Activated CD4-positive, alpha-beta T cell treated with anti-CD3 and anti-CD28 coated beads for 36 hours (primary cell): ENCODE measurements around the gene CCDC8. TPM values are rescaled to one million over a fixed set of nuclear protein-coding genes. Genes with fewer than 3 reads are reported as not detected.
A peak's percentile ranks its signal among the peaks of the same experiment; 100 is the strongest.
"Not testable (repeated sequence)": the region's sequence is repeated elsewhere in the genome, so short reads cannot be mapped to it uniquely, and the experiment has no call there.

Source experiments
- ATAC-seq: fragments of 200-7000 bp; cut with Tn5 transposase; one replicate; pipeline ENCODE4 v1.10.0; 2021; ENCODE audit warnings: mild to moderate bottlenecking, moderate library complexity
- CTCF ChIA-PET: fragments of 350-600 bp; sonication (Branson Sonifier 250); formaldehyde crosslinking; loops from one replicate; lab custom pipeline; 2021; ENCODE audit warnings: antibody characterized with exemption; lab: Charles Lee
- POLR2A ChIA-PET: fragments of 350-600 bp; sonication (Branson Sonifier 250); formaldehyde crosslinking; loops from one replicate; lab custom pipeline; 2021; ENCODE audit warnings: antibody characterized with exemption, inconsistent platforms; lab: Charles Lee
- DNase-seq: peaks from one replicate; pipeline ENCODE4 v3.0.0-alpha.2; 2020
- H3K27ac Mint-ChIP-seq: one replicate; pipeline ENCODE4 v1.8.0; 2021; ENCODE audit warnings: mixed read lengths
- H3K27me3 Mint-ChIP-seq: one replicate; pipeline ENCODE4 v1.8.0; 2021; ENCODE audit warnings: mixed read lengths
- H3K36me3 Mint-ChIP-seq: one replicate; pipeline ENCODE4 v1.8.0; 2021; ENCODE audit warnings: low read depth, mixed read lengths
- H3K4me1 Mint-ChIP-seq: one replicate; pipeline ENCODE4 v1.8.0; 2021; ENCODE audit warnings: mixed read lengths
- H3K4me3 Mint-ChIP-seq: one replicate; pipeline ENCODE4 v1.8.0; 2021; ENCODE audit warnings: mild to moderate bottlenecking, moderate library complexity, mixed read lengths
- H3K9me3 Mint-ChIP-seq: one replicate; pipeline ENCODE4 v1.8.0; 2021; ENCODE audit warnings: low read depth, mixed read lengths
- intact Hi-C, 2 experiments: fragments of 100-400 bp; cut with DNase I in 1 of 2; cut with micrococcal nuclease in 1 of 2; formaldehyde crosslinking; loops; one replicate each; pipeline versions ENCODE4 v1.14.2 to v1.15.1; 2022 to 2024; cut with DNase I, micrococcal nuclease
- total RNA-seq, 2 experiments: library from RNA; stranded (reverse); gene quantifications; one replicate each; pipeline ENCODE4 v1.2.3, GENCODE V29; 2021

The CCDC8 gene
- total RNA-seq, 2 experiments from 2014 or later = not detected

GRCh38 chr19:46427518-46428045, 14.2 kb upstream of the CCDC8 start:
- no peak overlapping the region for H3K4me3 Mint-ChIP-seq

GRCh38 chr19:46426506-46427162, 13.3 kb upstream of the CCDC8 start:
- Mint-ChIP-seq H3K4me3 (peak overlapping the region; percentile 57), H3K9me3 (no peaks in the 10 kb centered on the region), H3K27me3 (peaks cover 73% of the 10 kb centered on the region), H3K36me3 (no peaks in the 10 kb centered on the region), H3K4me1 (peaks cover 27% of the 10 kb centered on the region), H3K27ac (no peak overlapping the region)
- intact Hi-C loops = loop anchor here in 1 of 2 experiments (2.0 kb wide), 2 partner anchors 40 to 312 kb away; no protein-coding TSS in a partner anchor
- ChIA-PET POLR2A (interaction anchor here (0.6 kb wide), 1 partner anchor 77 kb away, joined by 7 read pairs; no protein-coding TSS in a partner anchor), CTCF (interaction anchor here (0.6 to 1.2 kb wide), 4 partner anchors 32 to 1620 kb away, joined by 3 read pairs; no protein-coding TSS in a partner anchor)
- ATAC-seq (peak; percentile 79), DNase-seq (peak; percentile 76)

More at GRCh38 chr19:46427518-46428045, 14.2 kb upstream of the CCDC8 start:
- H3K27ac Mint-ChIP-seq = no peak overlapping the region
- ATAC-seq (no peak), DNase-seq (no peak)
- no peaks in the 10 kb centered on the region for H3K9me3 Mint-ChIP-seq
- H3K27me3 Mint-ChIP-seq = peaks cover 75% of the 10 kb centered on the region
- POLR2A ChIA-PET = interaction anchor here (0.6 kb wide), 1 partner anchor 78 kb away, joined by 7 read pairs; no protein-coding TSS in a partner anchor
- peaks cover 27% of the 10 kb centered on the region for H3K4me1 Mint-ChIP-seq
- CTCF ChIA-PET = interaction anchor here (0.6 to 1.2 kb wide), 2 partner anchors 33 to 315 kb away, joined by 3 read pairs; no protein-coding TSS in a partner anchor
- intact Hi-C loops = loop anchor here in 1 of 2 experiments (2.0 kb wide), 2 partner anchors 39 to 313 kb away; no protein-coding TSS in a partner anchor
- H3K36me3 Mint-ChIP-seq = no peaks in the 10 kb centered on the region

- DNase-seq (no peak), ATAC-seq (no peak)
- intact Hi-C loops = loop anchor here in 1 of 2 experiments (2.0 kb wide), 2 partner anchors 41 to 311 kb away; no protein-coding TSS in a partner anchor
- ChIA-PET CTCF (interaction anchor here (0.6 to 1.2 kb wide), 2 partner anchors 31 to 344 kb away, joined by 3 read pairs; no protein-coding TSS in a partner anchor), POLR2A (no interaction called here)
- H3K36me3 Mint-ChIP-seq = no peaks in the 10 kb centered on the region
- H3K4me1 Mint-ChIP-seq = peaks cover 27% of the 10 kb centered on the region
- peaks cover 70% of the 10 kb centered on the region for H3K27me3 Mint-ChIP-seq
- H3K9me3 Mint-ChIP-seq = no peaks in the 10 kb centered on the region
- H3K27ac Mint-ChIP-seq = no peak overlapping the region
- peak overlapping the region; percentile 57 for H3K4me3 Mint-ChIP-seq
These were observed 12.7 kb upstream of the CCDC8 start for GRCh38 chr19:46426035-46426505.

- no peak for ATAC-seq
- peaks cover 52% of the 10 kb centered on the region for H3K27me3 Mint-ChIP-seq
- ChIA-PET POLR2A (interaction anchor here (0.6 kb wide), 2 partner anchors 27 to 116 kb away, joined by 5 to 10 read pairs; no protein-coding TSS in a partner anchor), CTCF (interaction anchor here (0.7 to 1.4 kb wide), 2 partner anchors 21 to 1915 kb away, joined by 3 read pairs; no protein-coding TSS in a partner anchor)
- H3K27ac Mint-ChIP-seq = no peak overlapping the region
- no peak overlapping the region for H3K4me3 Mint-ChIP-seq
- no peak for DNase-seq
- no peaks in the 10 kb centered on the region for H3K9me3 Mint-ChIP-seq
- intact Hi-C loops = no loop called here
- H3K36me3 Mint-ChIP-seq = no peaks in the 10 kb centered on the region
- peaks cover 19% of the 10 kb centered on the region for H3K4me1 Mint-ChIP-seq
These were observed 9.8 kb upstream of the CCDC8 start for GRCh38 chr19:46423188-46423587.

- ChIA-PET CTCF (interaction anchor here (0.6 kb wide), 1 partner anchor 66 kb away, joined by 3 read pairs; no protein-coding TSS in a partner anchor), POLR2A (no interaction called here)
- no peak overlapping the region for H3K27ac Mint-ChIP-seq
- H3K27me3 Mint-ChIP-seq = peaks cover 44% of the 10 kb centered on the region
- no peak for ATAC-seq
- H3K4me1 Mint-ChIP-seq = peaks cover 13% of the 10 kb centered on the region
- no peak for DNase-seq
- no peak overlapping the region for H3K4me3 Mint-ChIP-seq
- intact Hi-C loops = no loop called here
- no peaks in the 10 kb centered on the region for H3K9me3 Mint-ChIP-seq
- H3K36me3 Mint-ChIP-seq = no peaks in the 10 kb centered on the region
These were observed 9.0 kb upstream of the CCDC8 start for GRCh38 chr19:46422344-46422743.

GRCh38 chr19:46420056-46420455, 6.7 kb upstream of the CCDC8 start:
- H3K4me3 Mint-ChIP-seq = no peak overlapping the region
- H3K27ac Mint-ChIP-seq = no peak overlapping the region
- DNase-seq (no peak), ATAC-seq (no peak)
- H3K9me3 Mint-ChIP-seq = no peaks in the 10 kb centered on the region
- CTCF ChIA-PET = interaction anchor here (0.6 kb wide), 1 partner anchor 449 kb away, joined by 3 read pairs; no protein-coding TSS in a partner anchor
- POLR2A ChIA-PET = interaction anchor here (0.6 kb wide), 1 partner anchor 1409 kb away, joined by 5 read pairs; no protein-coding TSS in a partner anchor
- peaks cover 3% of the 10 kb centered on the region for H3K4me1 Mint-ChIP-seq
- H3K27me3 Mint-ChIP-seq = peaks cover 42% of the 10 kb centered on the region
- no peaks in the 10 kb centered on the region for H3K36me3 Mint-ChIP-seq
- intact Hi-C loops = no loop called here

GRCh38 chr19:46415804-46416709, 2.7 kb upstream of the CCDC8 start:
- CTCF ChIA-PET, H3K4me3 Mint-ChIP-seq, POLR2A ChIA-PET, intact Hi-C loops, H3K9me3 Mint-ChIP-seq, H3K27ac Mint-ChIP-seq, H3K36me3 Mint-ChIP-seq, H3K4me1 Mint-ChIP-seq: not testable (repeated sequence)
- ATAC-seq (peak; percentile 23), DNase-seq (peak; percentile 49)
- H3K27me3 Mint-ChIP-seq = peaks cover 51% of the 10 kb centered on the region

GRCh38 chr19:46414899-46415298, 1.5 kb upstream of the CCDC8 start:
- DNase-seq, intact Hi-C loops, H3K9me3 Mint-ChIP-seq, H3K27ac Mint-ChIP-seq, POLR2A ChIA-PET, CTCF ChIA-PET, H3K4me3 Mint-ChIP-seq, H3K36me3 Mint-ChIP-seq, H3K4me1 Mint-ChIP-seq, ATAC-seq: not testable (repeated sequence)
- peaks cover 55% of the 10 kb centered on the region for H3K27me3 Mint-ChIP-seq

- ATAC-seq (no peak), DNase-seq (no peak)
- Mint-ChIP-seq H3K27me3 (peaks cover 60% of the 10 kb centered on the region), H3K9me3 (no peaks in the 10 kb centered on the region), H3K4me3 (no peak overlapping the region), H3K36me3 (no peaks in the 10 kb centered on the region), H3K4me1 (peaks cover 7% of the 10 kb centered on the region), H3K27ac (no peak overlapping the region)
- CTCF ChIA-PET = no interaction called here
- POLR2A ChIA-PET = no interaction called here
- intact Hi-C loops = no loop called here
These were observed 608 bp downstream of the CCDC8 start for GRCh38 chr19:46412650-46413261.

- peaks cover 7% of the 10 kb centered on the region for H3K4me1 Mint-ChIP-seq
These were observed 1.3 kb downstream of the CCDC8 start for GRCh38 chr19:46411925-46412649.

More at GRCh38 chr19:46411925-46412649, 1.3 kb downstream of the CCDC8 start:
- H3K27ac Mint-ChIP-seq = no peak overlapping the region
- H3K36me3 Mint-ChIP-seq = no peaks in the 10 kb centered on the region
- no peaks in the 10 kb centered on the region for H3K9me3 Mint-ChIP-seq
- DNase-seq (no peak), ATAC-seq (no peak)
- CTCF ChIA-PET = no interaction called here
- POLR2A ChIA-PET = no interaction called here
- H3K4me3 Mint-ChIP-seq = no peak overlapping the region
- intact Hi-C loops = no loop called here
- H3K27me3 Mint-ChIP-seq = peaks cover 65% of the 10 kb centered on the region
